CD4-positive, alpha-beta T cell treated with Interleukin-6 for 4 hours (primary cell): ENCODE measurements around the gene ALDH16A1.

ENCODE experiments used
- DNase-seq: peaks from one replicate; pipeline ENCODE4 v3.0.0-alpha.2; 2020; ENCODE audit warnings: mixed read lengths

ALDH16A1 gene

GRCh38 chr19:49423985-49424303 is 29.1 kb upstream of the ALDH16A1 start:
- peak; percentile 18 for DNase-seq

- DNase-seq, result no peak
These were observed 27.8 kb upstream of the ALDH16A1 start, which contains the start of gene GFY for GRCh38 chr19:49425178-49425577. GFY (plus strand) TSS chr19:49425388; CDS start chr19:49426431, 1,043 bp downstream.

- peak; percentile 24 for DNase-seq
These were observed 27.0 kb upstream of the ALDH16A1 start for GRCh38 chr19:49425922-49426592.

GRCh38 chr19:49427339-49427738 is 25.7 kb upstream of the ALDH16A1 start:
- DNase-seq, result no peak

GRCh38 chr19:49427855-49428546 is 25.0 kb upstream of the ALDH16A1 start:
- peak; percentile 51 for DNase-seq

GRCh38 chr19:49428547-49429451 is 24.2 kb upstream of the ALDH16A1 start:
- no peak for DNase-seq

- DNase-seq, result no peak
These were observed 22.8 kb upstream of the ALDH16A1 start for GRCh38 chr19:49430172-49430677.

- DNase-seq, result peak; percentile 36
These were observed 22.2 kb upstream of the ALDH16A1 start for GRCh38 chr19:49430678-49431329.

- peak; percentile 29 for DNase-seq
These were observed 21.7 kb upstream of the ALDH16A1 start for GRCh38 chr19:49431330-49431749.

- peak; percentile 45 for DNase-seq
These were observed 20.6 kb upstream of the ALDH16A1 start for GRCh38 chr19:49432141-49433073.

GRCh38 chr19:49433240-49433901 is 19.7 kb upstream of the ALDH16A1 start:
- no peak for DNase-seq

GRCh38 chr19:49434907-49435583 is 18.0 kb upstream of the ALDH16A1 start:
- DNase-seq, result no peak

GRCh38 chr19:49435670-49436069 is 17.4 kb upstream of the ALDH16A1 start:
- no peak for DNase-seq

GRCh38 chr19:49436381-49437017 is 16.5 kb upstream of the ALDH16A1 start:
- peak; percentile 53 for DNase-seq

GRCh38 chr19:49437231-49437630 is 15.8 kb upstream of the ALDH16A1 start:
- no peak for DNase-seq

- no peak for DNase-seq
These were observed 14.8 kb upstream of the ALDH16A1 start for GRCh38 chr19:49438261-49438660.

GRCh38 chr19:49439836-49440235 is 13.2 kb upstream of the ALDH16A1 start:
- DNase-seq, result no peak

- no peak for DNase-seq
These were observed 12.4 kb upstream of the ALDH16A1 start for GRCh38 chr19:49440439-49441209.
